Lung (tissue), 16 donors: Measurements from ENCODE around the gene FNIP2. TPM values are rescaled to one million over a fixed set of nuclear protein-coding genes. Genes with fewer than 3 reads are reported as not detected.

ENCODE experiments used
- ATAC-seq: fragments of 200-7000 bp; cut with Tn5 transposase; one replicate; pipeline ENCODE4 v1.9.1; 2020; ENCODE audit warnings: moderate number of reproducible peaks; ENCODE audit not compliant: insufficient read depth, low FRiP score
- DNase-seq, 3 donors: peaks; one replicate each; pipeline ENCODE4 v3.0.0-alpha.2; 2013 to 2017
- H3K27ac ChIP-seq, 2 donors: one replicate each; pipeline ENCODE4 v1.5.1; 2013; ENCODE audit warnings: mild to moderate bottlenecking in 2 of 2, moderate library complexity in 2 of 2, control low read depth in 1 of 2, inconsistent platforms in 1 of 2, low read depth in 1 of 2, low read length in 1 of 2
- H3K27me3 ChIP-seq, 3 donors: one replicate each; pipeline ENCODE4 v1.5.1; 2013; ENCODE audit warnings: low read length in 2 of 3; ENCODE audit not compliant: control insufficient read depth in 3 of 3, insufficient read depth in 3 of 3
- H3K36me3 ChIP-seq, 4 donors: one replicate each; pipeline ENCODE4 v1.5.1; 2013; ENCODE audit warnings: low read length in 4 of 4, mild to moderate bottlenecking in 1 of 4, moderate library complexity in 1 of 4; ENCODE audit not compliant: control insufficient read depth in 4 of 4, insufficient read depth in 4 of 4
- H3K4me1 ChIP-seq, 5 donors: one replicate each; pipeline ENCODE4 v1.5.1; 2013; ENCODE audit warnings: low read length in 5 of 5, mild to moderate bottlenecking in 2 of 5, moderate library complexity in 1 of 5; ENCODE audit not compliant: control insufficient read depth in 5 of 5, insufficient read depth in 5 of 5
- H3K4me3 ChIP-seq: one replicate; pipeline ENCODE4 v1.5.1; 2013; ENCODE audit warnings: mild to moderate bottlenecking, control low read depth, moderate library complexity
- H3K9ac ChIP-seq, 2 donors: one replicate each; pipeline ENCODE4 v1.5.1; 2013; ENCODE audit warnings: low read length in 2 of 2, control low read depth in 1 of 2; ENCODE audit not compliant: insufficient read depth in 1 of 2
- H3K9me3 ChIP-seq, 4 donors: one replicate each; pipeline ENCODE4 v1.5.1; 2013; ENCODE audit warnings: low read length in 3 of 4, mild to moderate bottlenecking in 1 of 4, moderate library complexity in 1 of 4; ENCODE audit not compliant: control insufficient read depth in 4 of 4, insufficient read depth in 3 of 4
- WGBS, 2 donors: extraction: QIAGEN DNeasy Blood & Tissue Kit; methylation state at CpG; one replicate each; pipeline ENCODE4 v1.1.7; 2013; 5-methylcytosine and 5-hydroxymethylcytosine counted together
- long read RNA-seq, 5 donors: transcript quantifications; one replicate each; lab custom pipeline, GENCODE V29; 2026
- polyA plus RNA-seq, 2 donors: library from polyadenylated mRNA; stranded (reverse); fragments of 200-250 nt; gene quantifications; one replicate each; pipeline ENCODE4 v1.2.1, GENCODE V29; 2013
- total RNA-seq, 2 donors: library from RNA; depleted of rRNA in 1 of 2; stranded (reverse); fragments of >200 nt in 1 of 2; gene quantifications; one replicate each; pipeline ENCODE4 v1.2.1, GENCODE V29; 2014 to 2021
- TF ChIP-seq, protein P1 (sequence below): IDR thresholded peaks from 2 replicates; pipeline ENCODE4 v1.5.1; 2012; ENCODE audit warnings: mild to moderate bottlenecking; ENCODE audit errors: control extremely low read depth, extremely low read depth
- donor health status: control.
- donor health status: control.
- donor health status: Bipolar disorder and iron deficiency.
- donor health status: healthy.
- donor health status: DM: yes; HTN: yes; CAD: no.

The FNIP2 gene
- total RNA-seq (100 to 1,000 TPM in 1 of 2 donors, 10 to 100 TPM in 1; 57.4 to 150 TPM), polyA plus RNA-seq (10 to 100 TPM; 12.1 to 31.7 TPM)
- long read RNA-seq, donor 1, result 0 reads
- long read RNA-seq, donor 2, partial matches to known transcripts, result 0 of 1 reads
- long read RNA-seq, donor 2, other reads (novel, unspliced or antisense), result 0 of 1 reads
- long read RNA-seq, donor 3, partial matches to known transcripts, result 7 of 8 reads
- long read RNA-seq, donor 3, other reads (novel, unspliced or antisense), result 0 of 8 reads
- long read RNA-seq, donor 4, result 0 reads
- long read RNA-seq, donor 5, partial matches to known transcripts, result 0 of 1 reads
- long read RNA-seq, donor 5, other reads (novel, unspliced or antisense), result 0 of 1 reads

- ATAC-seq, result peak; percentile 90
- Histone ChIP-seq H3K36me3 (no peaks in the 10 kb centered on the region), H3K27me3 (no peaks in the 10 kb centered on the region), H3K9me3 (no peaks in the 10 kb centered on the region), H3K27ac (peak within 1 kb of the TSS; percentile 91 to 98), H3K4me1 (peaks cover 0 to 23% (median 10%) of the 10 kb centered on the region in 5 donors), H3K4me3 (peak within 1 kb of the TSS; percentile 71), H3K9ac (peak within 1 kb of the TSS; percentile 57 to 93)
- WGBS, 2 donors, result 0 to 1% methylated on average over 83 to 88 of the region's 88 CpGs
- peak; percentile 86 to 89 (median 87) for DNase-seq
- TF ChIP-seq, protein P1, sequence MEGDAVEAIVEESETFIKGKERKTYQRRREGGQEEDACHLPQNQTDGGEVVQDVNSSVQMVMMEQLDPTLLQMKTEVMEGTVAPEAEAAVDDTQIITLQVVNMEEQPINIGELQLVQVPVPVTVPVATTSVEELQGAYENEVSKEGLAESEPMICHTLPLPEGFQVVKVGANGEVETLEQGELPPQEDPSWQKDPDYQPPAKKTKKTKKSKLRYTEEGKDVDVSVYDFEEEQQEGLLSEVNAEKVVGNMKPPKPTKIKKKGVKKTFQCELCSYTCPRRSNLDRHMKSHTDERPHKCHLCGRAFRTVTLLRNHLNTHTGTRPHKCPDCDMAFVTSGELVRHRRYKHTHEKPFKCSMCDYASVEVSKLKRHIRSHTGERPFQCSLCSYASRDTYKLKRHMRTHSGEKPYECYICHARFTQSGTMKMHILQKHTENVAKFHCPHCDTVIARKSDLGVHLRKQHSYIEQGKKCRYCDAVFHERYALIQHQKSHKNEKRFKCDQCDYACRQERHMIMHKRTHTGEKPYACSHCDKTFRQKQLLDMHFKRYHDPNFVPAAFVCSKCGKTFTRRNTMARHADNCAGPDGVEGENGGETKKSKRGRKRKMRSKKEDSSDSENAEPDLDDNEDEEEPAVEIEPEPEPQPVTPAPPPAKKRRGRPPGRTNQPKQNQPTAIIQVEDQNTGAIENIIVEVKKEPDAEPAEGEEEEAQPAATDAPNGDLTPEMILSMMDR, result no peak
Measured at GRCh38 chr4:158768555-158769174, at the start of gene FNIP2. TSS of gene FNIP2 (plus strand) at chr4:158769026. CDS start at chr4:158769213, 187 bp downstream.

DNA sequence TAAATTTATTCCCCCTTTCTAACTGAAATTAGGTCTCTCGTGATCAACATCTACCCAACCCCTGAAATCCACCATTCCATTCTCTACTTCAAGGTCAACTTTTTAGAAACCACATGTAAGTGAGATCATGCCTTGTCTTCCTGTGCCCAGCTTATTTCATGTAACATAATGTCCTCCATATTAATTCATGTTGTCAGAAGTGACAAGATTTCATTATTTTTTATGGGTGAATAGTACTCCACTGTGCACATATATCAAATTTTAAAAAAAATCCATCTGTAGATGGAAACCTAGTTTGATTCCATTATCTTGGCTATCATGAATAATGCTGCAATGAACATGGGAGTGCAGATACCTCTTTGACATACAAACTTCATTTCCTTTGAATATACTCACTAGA lies 47.1 kb upstream of the FNIP2 start:
- Histone ChIP-seq H3K9me3 (no peaks in the 10 kb centered on the region), H3K4me3 (no peak overlapping the region), H3K4me1 (peaks cover 0 to 8% (median 3%) of the 10 kb centered on the region in 5 donors), H3K27me3 (no peaks in the 10 kb centered on the region), H3K9ac (no peak overlapping the region), H3K36me3 (peaks cover 5 to 25% (median 24%) of the 10 kb centered on the region in 4 donors), H3K27ac (no peak overlapping the region)
- WGBS, 2 donors, result 92 to 97% methylated on average over 1 of the region's 1 CpG
- DNase-seq, result no peak
- no peak for ATAC-seq
- TF ChIP-seq, protein P1, result no peak

DNA sequence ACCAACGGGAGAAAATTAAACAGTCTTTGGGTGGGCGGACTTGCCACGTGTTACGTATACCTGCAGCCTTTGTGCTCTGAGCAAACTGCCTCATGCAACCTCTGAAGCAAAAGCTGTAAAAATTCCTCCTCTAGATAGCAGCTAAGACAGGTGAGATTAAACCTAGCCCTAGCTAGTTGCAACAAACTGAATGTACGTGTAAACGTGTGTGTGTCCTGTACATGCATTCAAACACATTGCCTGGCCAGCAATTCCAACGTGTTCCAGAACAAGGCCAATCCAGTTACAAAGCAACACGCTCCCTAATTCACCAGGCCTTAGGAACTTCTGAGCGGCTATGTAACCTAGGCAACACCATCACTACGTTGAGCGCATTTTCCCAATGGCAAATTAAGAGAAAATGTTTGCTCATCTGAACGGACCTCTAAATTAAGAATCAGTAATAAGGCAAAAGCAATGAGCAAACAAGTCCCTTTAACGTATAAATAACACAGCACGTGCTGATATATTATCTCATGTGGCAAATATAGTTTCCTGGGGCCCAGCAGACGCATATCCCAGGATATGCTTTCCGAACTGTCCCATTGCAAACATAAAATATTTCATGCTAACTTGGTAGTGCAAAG lies 46.4 kb upstream of the FNIP2 start:
- Histone ChIP-seq H3K27me3 (no peaks in the 10 kb centered on the region), H3K4me3 (peak overlapping the region; percentile 90), H3K9ac (peak overlapping the region; percentile 74 to 80), H3K9me3 (no peaks in the 10 kb centered on the region), H3K4me1 (peaks cover 0 to 8% (median 3%) of the 10 kb centered on the region in 5 donors), H3K27ac (peak overlapping the region; percentile 94 to 98), H3K36me3 (peaks cover 3 to 23% (median 20%) of the 10 kb centered on the region in 4 donors)
- TF ChIP-seq, protein P1, result no peak
- ATAC-seq (no peak), DNase-seq (peak; percentile 30 to 61 (median 61))
- 16 to 22% methylated on average over 16 of the region's 16 CpGs for WGBS, 2 donors
